Left cardiac atrium (tissue), 4 donors: ENCODE results near the gene RANBP1. TPM values are rescaled to one million over a fixed set of nuclear protein-coding genes. Genes with fewer than 3 reads are reported as not detected.
A peak's percentile ranks its signal among the peaks of the same experiment; 100 is the strongest.

Source experiments
- ATAC-seq, 2 donors: fragments of 200-7000 bp; cut with Tn5 transposase; one replicate each; pipeline ENCODE4 v1.9.1; 2020; ENCODE audit warnings: mild to moderate bottlenecking in 2 of 2, moderate library complexity in 2 of 2
- DNase-seq: peaks from one replicate; pipeline ENCODE4 v3.0.0-alpha.2; 2020
- intact Hi-C, 2 donors: fragments of 100-400 bp; cut with DNase I; formaldehyde crosslinking; loops; one replicate each; pipeline versions ENCODE4 v1.14.1 to v1.15.1; 2022 to 2023
- microRNA-seq, 2 donors: library from miRNA; unstranded; fragments of <30 nt; microRNA quantifications; one replicate each; pipeline ENCODE4 v1.2.0, GENCODE V29; 2020
- total RNA-seq, 2 donors: library from RNA; stranded (reverse); fragmentation: NEBNext Ultra II Directional; extraction: Animal tissue kit (Norgen Biotek cat#: 25700); gene quantifications; one replicate each; pipeline ENCODE4 v1.2.1, GENCODE V29; 2021
- donor health status: DM: no; HTN: yes; CAD: no.
- donor health status: DM: no; HTN: yes; CAD: no; lungs with severe emphysema.
- donor health status: DM: yes; HTN: yes; CAD: no.
- donor health status: Dilated cardiomyopathy.

The RANBP1 gene
- total RNA-seq, 2 donors from 2014 or later: 38.3 to 50.4 TPM

- intact Hi-C loops: loop anchor here in 1 of 2 donors (5.0 kb wide), 1 partner anchor 97 kb away; no protein-coding TSS in a partner anchor
- DNase-seq (no peak), ATAC-seq (peak in 1 of 2 donors; percentile 18)
These were observed 59.1 kb downstream of the RANBP1 start for GRCh38 chr22:20174785-20175596.

- intact Hi-C loops: no loop called here
- ATAC-seq (no peak), DNase-seq (no peak)
These were observed 59.6 kb downstream of the RANBP1 start for GRCh38 chr22:20175597-20175900.

- ATAC-seq (no peak), DNase-seq (no peak)
- intact Hi-C loops: no loop called here
These were observed 60.6 kb downstream of the RANBP1 start for GRCh38 chr22:20176421-20177085.

Small RNA genes within 50 kb of the gene (microRNA-seq; reads per million reads assigned to microRNA genes)
- 0 reads per million in 2 donors for gene MIR6816

Other genes with a start within 250 kb of the RANBP1 start
- gene COMT, start 174.3 kb upstream of the RANBP1 start, total RNA-seq: 100 to 1,000 TPM; 101 to 103 TPM
- 10 to 100 TPM; 22.7 to 29.6 TPM for gene TXNRD2, start 174.3 kb upstream of the RANBP1 start, total RNA-seq
- 10 to 100 TPM; 12.5 to 13.4 TPM for gene ARVCF, start 99.3 kb upstream of the RANBP1 start, total RNA-seq
- 10 to 100 TPM; 55.0 to 80.0 TPM for gene TANGO2, start 95.0 kb upstream of the RANBP1 start, total RNA-seq
- gene DGCR8, start 35.9 kb upstream of the RANBP1 start, total RNA-seq: 10 to 100 TPM; 13.3 to 19.9 TPM
- gene TRMT2A, start 1.1 kb downstream of the RANBP1 start, total RNA-seq: 10 to 100 TPM; 26.7 to 29.3 TPM
- gene ZDHHC8, start 15.7 kb downstream of the RANBP1 start, total RNA-seq: 10 to 100 TPM; 48.3 to 48.9 TPM
- under 1 TPM; 0.44 to 0.62 TPM for gene CCDC188, start 35.0 kb downstream of the RANBP1 start, total RNA-seq
- gene RTN4R, start 152.2 kb downstream of the RANBP1 start, total RNA-seq: 1 to 10 TPM; 1.4 to 1.8 TPM
- gene DGCR6L, start 204.0 kb downstream of the RANBP1 start, total RNA-seq: 10 to 100 TPM; 35.1 to 41.3 TPM